Activated naive CD4-positive, alpha-beta T cell treated with anti-CD3 and anti-CD28 coated beads, Interleukin-2, amount 10 ng/mL, durations not matched to agents 7 days and 5 days (primary cell): Measurements from ENCODE around the gene SPOP.

ENCODE experiments used
- CTCF ChIA-PET: fragments of 350-600 bp; sonication (Branson Sonifier 250); formaldehyde crosslinking; loops from one replicate; lab custom pipeline; 2021; ENCODE audit warnings: antibody characterized with exemption; lab: Charles Lee
- DNase-seq: peaks from one replicate; pipeline ENCODE4 v3.0.0-alpha.2; 2020
- H3K27ac Mint-ChIP-seq: one replicate; pipeline ENCODE4 v1.8.0; 2021; ENCODE audit warnings: mild to moderate bottlenecking, moderate library complexity, mixed read lengths
- H3K27me3 Mint-ChIP-seq: one replicate; pipeline ENCODE4 v1.8.0; 2021; ENCODE audit warnings: mild to moderate bottlenecking, mixed read lengths
- H3K36me3 Mint-ChIP-seq: one replicate; pipeline ENCODE4 v1.8.0; 2021; ENCODE audit warnings: mixed read lengths
- H3K4me1 Mint-ChIP-seq: one replicate; pipeline ENCODE4 v1.8.0; 2021; ENCODE audit warnings: mixed read lengths
- H3K4me3 Mint-ChIP-seq: one replicate; pipeline ENCODE4 v1.8.0; 2021; ENCODE audit warnings: mild to moderate bottlenecking, moderate library complexity, mixed read lengths
- H3K9me3 Mint-ChIP-seq: one replicate; pipeline ENCODE4 v1.8.0; 2021; ENCODE audit warnings: mixed read lengths

SPOP gene

DNA sequence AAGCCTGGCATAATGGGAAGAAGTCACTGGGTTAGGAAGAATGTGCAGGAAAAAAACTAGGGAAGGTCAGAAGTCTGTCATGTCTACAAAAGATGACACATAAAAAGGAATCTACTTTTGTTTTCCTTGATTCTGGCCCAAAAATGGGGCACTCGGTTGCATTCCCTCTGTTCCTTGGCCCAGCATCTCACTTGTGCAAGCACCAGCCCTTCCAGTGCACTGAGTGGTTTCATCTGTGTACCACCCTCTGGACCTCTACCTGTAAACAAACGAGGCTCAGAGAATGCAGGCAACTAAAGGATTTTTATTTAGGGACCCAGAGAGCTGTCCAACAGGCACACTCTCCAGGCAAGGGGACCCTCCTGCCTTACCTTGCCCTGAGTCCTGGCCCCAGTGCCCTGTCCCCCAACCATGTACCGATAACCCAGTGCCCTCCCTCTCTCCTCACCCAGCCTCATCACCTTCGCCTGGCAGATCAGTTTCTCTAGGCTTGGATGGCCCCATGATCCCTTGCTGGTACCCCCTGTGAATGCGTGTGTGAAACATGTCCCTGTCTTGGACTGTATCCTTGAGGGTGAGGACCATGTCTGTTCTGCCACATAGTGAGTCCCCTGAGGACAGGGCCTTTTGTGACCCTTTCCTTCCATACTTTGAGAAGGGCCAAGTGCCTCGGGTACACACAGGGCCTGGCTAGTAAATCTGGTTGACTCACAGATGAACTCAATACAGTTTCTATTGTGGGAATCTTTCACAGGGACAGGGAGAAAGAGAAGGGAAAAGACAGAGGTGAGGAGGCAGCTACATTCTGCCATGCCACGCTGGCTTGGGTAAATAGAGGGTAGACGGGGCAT, 88.9 kb downstream of the SPOP start:
- H3K27ac Mint-ChIP-seq = no peak overlapping the region
- no peak overlapping the region for H3K4me3 Mint-ChIP-seq
- H3K4me1 Mint-ChIP-seq = no peaks in the 10 kb centered on the region
- CTCF ChIA-PET = no interaction called here
- no peak for DNase-seq
- H3K36me3 Mint-ChIP-seq = no peaks in the 10 kb centered on the region
- H3K9me3 Mint-ChIP-seq = no peaks in the 10 kb centered on the region
- no peaks in the 10 kb centered on the region for H3K27me3 Mint-ChIP-seq

DNA sequence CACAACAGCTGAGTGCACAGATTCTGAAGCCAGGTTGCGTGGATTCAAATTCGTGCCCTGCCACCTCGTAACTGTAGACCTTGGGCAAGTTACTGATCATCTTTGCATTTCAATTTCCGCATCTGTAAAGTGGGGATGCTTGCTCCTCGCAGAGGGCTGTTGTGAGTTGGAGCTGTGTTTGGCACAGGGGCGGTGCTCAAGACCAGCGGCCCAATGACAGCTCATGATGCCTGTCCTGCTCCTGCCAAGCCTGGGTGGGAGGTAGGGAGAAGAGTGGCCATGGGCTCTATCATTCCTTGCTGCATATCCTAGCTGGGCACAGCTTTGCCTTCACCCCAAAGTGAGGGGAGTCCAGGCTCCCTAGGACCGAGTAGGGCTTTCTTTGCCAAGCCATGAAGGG, 89.6 kb downstream of the SPOP start:
- no peaks in the 10 kb centered on the region for H3K36me3 Mint-ChIP-seq
- no peaks in the 10 kb centered on the region for H3K4me1 Mint-ChIP-seq
- no peak for DNase-seq
- no peak overlapping the region for H3K27ac Mint-ChIP-seq
- no peaks in the 10 kb centered on the region for H3K9me3 Mint-ChIP-seq
- CTCF ChIA-PET = no interaction called here
- no peak overlapping the region for H3K4me3 Mint-ChIP-seq
- H3K27me3 Mint-ChIP-seq = no peaks in the 10 kb centered on the region

DNA sequence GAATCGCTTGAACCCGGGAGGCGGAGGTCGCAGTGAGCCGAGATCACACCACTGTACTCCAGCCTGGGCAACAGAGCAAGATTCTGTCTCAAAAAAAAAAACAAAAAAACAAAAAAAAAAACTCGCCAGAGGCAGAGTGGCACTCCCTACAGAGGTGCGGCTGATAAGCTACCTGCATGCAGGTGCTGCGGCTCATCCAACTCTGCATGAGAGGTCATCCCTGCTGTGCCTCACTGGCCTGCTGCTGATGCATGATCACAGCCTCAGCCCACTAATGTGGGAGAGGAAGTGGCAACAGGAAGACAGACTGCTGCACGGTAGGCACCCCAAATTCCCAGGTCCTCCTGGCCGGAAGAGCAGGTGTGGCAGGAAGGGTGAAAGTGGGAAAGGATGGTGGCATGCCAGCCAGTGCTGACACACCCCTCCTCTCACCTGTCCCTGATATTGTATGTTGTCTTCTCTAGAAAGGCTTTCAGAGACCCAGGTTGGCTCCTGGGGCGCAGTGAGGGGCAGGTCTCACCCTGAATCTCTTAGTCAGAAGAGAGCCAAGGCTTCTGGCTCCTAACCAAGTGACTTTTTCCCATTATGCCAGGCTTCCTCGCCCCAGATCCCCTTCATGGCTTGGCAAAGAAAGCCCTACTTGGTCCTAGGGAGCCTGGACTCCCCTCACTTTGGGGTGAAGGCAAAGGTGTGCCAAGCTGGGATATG, 90.4 kb downstream of the SPOP start:
- CTCF ChIA-PET = no interaction called here
- H3K27me3 Mint-ChIP-seq = no peaks in the 10 kb centered on the region
- DNase-seq = no peak
- H3K9me3 Mint-ChIP-seq = no peaks in the 10 kb centered on the region
- no peak overlapping the region for H3K27ac Mint-ChIP-seq
- H3K4me1 Mint-ChIP-seq = no peaks in the 10 kb centered on the region
- no peaks in the 10 kb centered on the region for H3K36me3 Mint-ChIP-seq
- no peak overlapping the region for H3K4me3 Mint-ChIP-seq

DNA sequence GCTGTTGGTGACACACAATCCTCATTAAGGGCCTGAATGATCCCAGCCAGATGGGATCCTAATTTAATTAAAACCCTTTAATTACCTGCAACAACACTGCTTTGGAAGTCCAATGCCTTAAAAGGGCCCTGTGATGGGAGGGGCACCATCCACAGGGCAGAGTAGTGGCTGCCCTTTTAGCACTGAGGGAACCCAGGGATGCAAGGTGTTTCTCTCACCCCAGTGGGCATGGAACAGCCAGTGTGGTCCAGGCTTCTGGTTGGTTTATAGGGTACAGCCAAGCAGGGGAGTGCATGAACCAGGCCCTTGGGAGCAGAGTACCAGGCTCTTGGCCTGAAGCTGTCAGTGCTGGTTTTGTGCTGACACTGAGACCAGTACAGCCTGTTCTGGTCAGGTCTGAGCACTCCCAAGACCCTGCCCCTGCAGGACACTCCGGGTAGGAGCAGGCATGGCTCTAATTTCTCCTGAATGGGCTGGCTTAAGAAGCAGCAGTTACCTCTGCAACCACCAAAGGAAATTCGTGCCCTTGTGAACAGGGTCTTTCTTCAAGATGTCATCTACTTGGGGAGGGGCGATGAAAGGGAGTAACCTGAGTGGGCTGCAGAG, 92.4 kb downstream of the SPOP start:
- CTCF ChIA-PET = interaction anchor here (0.9 kb wide), 1 partner anchor 12 kb away, joined by 3 read pairs; no protein-coding TSS in a partner anchor
- Mint-ChIP-seq H3K9me3 (no peaks in the 10 kb centered on the region), H3K36me3 (no peaks in the 10 kb centered on the region)

DNA sequence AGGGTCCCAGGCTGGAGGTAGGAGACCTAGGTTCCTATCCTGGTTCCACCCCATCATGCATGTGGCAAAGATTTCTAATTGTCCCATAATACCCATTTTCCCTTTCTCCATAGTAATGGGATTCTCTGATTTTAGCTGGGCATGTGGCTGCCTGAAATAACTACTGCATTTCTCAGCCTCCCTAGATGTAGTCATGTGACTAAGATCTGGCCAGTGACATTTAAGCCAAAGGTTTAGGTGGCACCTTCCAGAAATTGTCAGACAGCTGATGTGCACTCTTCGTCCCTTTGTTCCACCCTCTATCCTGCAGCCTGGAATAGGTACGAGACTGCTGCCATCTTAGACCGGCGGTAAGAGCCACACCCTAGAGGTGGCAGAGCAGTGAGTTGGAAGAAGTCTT, 94.0 kb downstream of the SPOP start:
- CTCF ChIA-PET = interaction anchor here (2.1 kb wide), 1 partner anchor 14 kb away, joined by 7 read pairs; no protein-coding TSS in a partner anchor
- Mint-ChIP-seq H3K27me3 (peaks cover 19% of the 10 kb centered on the region), H3K9me3 (no peaks in the 10 kb centered on the region), H3K4me1 (no peaks in the 10 kb centered on the region), H3K36me3 (no peaks in the 10 kb centered on the region), H3K27ac (no peak overlapping the region), H3K4me3 (no peak overlapping the region)
- no peak for DNase-seq

More for the DNA sequence above, 92.4 kb downstream of the SPOP start:
- Mint-ChIP-seq H3K27ac (no peak overlapping the region), H3K4me3 (no peak overlapping the region), H3K4me1 (no peaks in the 10 kb centered on the region), H3K27me3 (peaks cover 3% of the 10 kb centered on the region)
- no peak for DNase-seq

DNA sequence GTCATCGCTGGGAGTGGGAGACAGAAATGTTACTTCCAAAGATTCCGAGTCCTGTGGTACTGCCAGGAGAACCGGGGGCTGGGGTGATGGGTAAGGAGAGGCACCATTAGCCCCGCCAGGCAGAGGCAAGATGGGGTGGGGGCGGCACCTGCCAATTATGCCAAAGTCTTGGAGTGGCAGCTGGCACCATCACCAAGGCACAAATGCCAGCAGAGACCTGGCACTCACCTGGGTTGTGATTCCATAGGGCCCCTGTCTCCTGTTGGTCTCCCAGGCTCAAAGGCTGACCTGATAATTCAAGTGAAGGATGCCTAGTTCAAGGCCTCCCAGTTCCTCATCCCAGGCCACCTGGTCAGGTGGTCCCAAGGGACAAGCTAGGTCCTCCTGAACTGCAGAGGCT, 94.7 kb downstream of the SPOP start:
- Mint-ChIP-seq H3K36me3 (no peaks in the 10 kb centered on the region), H3K4me3 (no peak overlapping the region), H3K9me3 (no peaks in the 10 kb centered on the region), H3K27ac (no peak overlapping the region), H3K27me3 (peaks cover 26% of the 10 kb centered on the region), H3K4me1 (no peaks in the 10 kb centered on the region)
- no peak for DNase-seq
- CTCF ChIA-PET = interaction anchor here (1.2 to 2.1 kb wide), 2 partner anchors 13 to 104 kb away, joined by 3 to 7 read pairs; no protein-coding TSS in a partner anchor

DNA sequence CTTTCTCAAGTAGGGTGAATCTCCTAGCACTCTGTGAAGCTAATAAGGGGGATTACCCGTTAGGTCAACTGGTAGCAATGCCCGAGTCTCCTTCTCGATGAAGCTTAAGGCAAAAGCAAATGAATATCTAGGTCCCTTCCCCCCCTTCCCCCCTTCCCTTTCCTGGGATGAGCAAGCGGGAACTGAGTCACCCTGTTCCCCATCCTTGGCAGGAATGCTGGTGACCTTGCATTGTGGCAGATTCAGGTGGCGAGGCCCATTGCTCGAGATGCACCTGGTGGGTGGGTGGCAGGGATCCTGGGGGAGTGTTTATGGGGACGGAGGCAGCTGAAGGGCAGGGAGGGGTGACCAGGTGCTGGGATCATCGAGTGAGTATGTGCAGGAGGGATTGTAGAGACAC, 95.1 kb downstream of the SPOP start:
- no peak for DNase-seq
- no peaks in the 10 kb centered on the region for H3K4me1 Mint-ChIP-seq
- H3K27ac Mint-ChIP-seq = no peak overlapping the region
- H3K27me3 Mint-ChIP-seq = peaks cover 30% of the 10 kb centered on the region
- H3K36me3 Mint-ChIP-seq = no peaks in the 10 kb centered on the region
- H3K4me3 Mint-ChIP-seq = no peak overlapping the region
- CTCF ChIA-PET = interaction anchor here (0.9 to 2.1 kb wide), 5 partner anchors 13 to 113 kb away, joined by 3 to 7 read pairs (median 3); no protein-coding TSS in a partner anchor
- no peaks in the 10 kb centered on the region for H3K9me3 Mint-ChIP-seq

DNA sequence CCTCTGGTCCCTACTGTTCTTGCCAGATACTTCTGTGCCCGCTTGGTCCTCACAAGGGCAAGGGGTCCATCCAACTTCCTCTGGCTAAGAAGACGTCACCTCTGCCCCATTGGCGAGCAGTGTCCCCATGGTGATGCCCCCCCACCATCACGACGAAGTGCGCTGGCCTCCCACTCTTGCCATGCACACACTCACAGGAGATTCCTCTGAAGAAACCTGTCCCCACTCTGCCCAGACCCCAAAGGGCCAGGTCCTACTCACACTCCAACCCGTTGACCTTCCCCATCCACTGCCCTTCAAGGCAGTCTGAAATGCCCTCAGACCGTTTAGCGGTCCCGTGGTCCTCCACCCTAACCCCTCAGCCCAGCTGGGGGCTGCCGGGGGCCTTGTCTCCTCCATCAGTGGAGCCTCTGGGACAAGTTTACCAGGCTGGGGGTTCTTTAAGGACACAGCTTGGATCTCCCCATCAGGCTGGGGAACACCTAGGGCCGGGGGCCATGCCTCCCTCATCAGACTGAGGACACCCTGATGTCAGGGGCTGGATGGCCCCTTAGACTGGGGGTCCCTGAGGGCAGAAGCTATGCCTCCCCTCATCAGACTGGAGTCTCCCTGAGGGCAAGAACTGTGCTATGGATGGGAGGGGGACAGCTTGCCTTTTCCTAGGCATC, 95.7 kb downstream of the SPOP start:
- Mint-ChIP-seq H3K27me3 (peaks cover 36% of the 10 kb centered on the region), H3K9me3 (no peaks in the 10 kb centered on the region), H3K4me1 (peaks cover 3% of the 10 kb centered on the region), H3K36me3 (no peaks in the 10 kb centered on the region), H3K27ac (no peak overlapping the region), H3K4me3 (no peak overlapping the region)
- CTCF ChIA-PET = interaction anchor here (0.9 to 2.1 kb wide), 5 partner anchors 12 to 114 kb away, joined by 3 to 7 read pairs (median 3); no protein-coding TSS in a partner anchor
- no peak for DNase-seq

DNA sequence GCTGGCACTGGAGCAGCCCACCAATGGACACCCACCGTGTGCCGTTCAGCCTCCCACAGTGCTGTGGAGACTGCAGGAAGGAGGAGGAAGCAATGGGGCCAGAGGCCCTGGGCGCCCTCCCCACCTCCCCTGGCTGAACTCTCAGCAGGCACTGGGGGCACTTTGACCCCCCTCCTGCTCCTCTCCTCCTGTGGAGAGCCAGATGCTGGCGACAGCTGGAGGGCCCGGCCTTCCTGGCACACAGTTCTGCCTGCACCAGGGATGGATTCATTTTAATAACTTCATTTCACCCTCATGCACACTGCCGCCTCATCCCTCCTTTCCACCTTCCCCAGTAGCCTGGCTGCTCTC, 96.3 kb downstream of the SPOP start:
- DNase-seq = no peak
- Mint-ChIP-seq H3K4me1 (peaks cover 6% of the 10 kb centered on the region), H3K9me3 (no peaks in the 10 kb centered on the region), H3K36me3 (no peaks in the 10 kb centered on the region), H3K4me3 (no peak overlapping the region), H3K27ac (no peak overlapping the region), H3K27me3 (peaks cover 42% of the 10 kb centered on the region)
- CTCF ChIA-PET = interaction anchor here (1.2 kb wide), 1 partner anchor 114 kb away, joined by 3 read pairs; no protein-coding TSS in a partner anchor

DNA sequence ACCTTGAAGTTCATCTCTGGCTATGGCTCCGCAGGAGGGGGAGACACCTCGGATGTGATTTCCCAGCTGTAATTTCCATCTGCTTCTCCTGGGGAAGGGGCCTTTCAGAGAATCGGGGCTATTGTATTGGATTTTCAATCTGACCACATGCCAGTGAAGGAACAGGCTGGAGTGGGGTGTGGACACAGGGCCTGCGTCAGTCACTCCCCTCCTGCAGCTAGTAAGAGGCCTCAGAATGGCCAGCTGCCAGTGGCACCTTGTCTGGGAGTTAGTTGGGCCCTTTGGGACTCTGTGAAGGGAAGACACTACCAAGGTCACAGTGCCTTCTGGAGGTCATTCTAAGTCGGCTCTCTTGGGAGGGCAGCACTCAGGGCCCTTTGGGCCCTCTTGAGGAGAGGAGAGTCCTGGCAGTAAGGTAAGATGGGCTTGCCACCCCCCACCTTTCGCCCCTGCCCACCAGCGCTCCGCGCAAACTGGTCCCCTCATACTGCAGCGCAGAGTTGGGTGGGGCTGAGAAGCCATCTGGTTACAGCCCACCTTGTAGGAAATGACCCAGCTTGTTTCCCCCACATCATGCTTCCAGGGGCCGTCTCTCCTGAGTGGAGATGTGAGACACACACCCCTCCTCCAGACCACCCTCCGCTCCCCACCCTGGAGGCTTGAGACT, 96.8 kb downstream of the SPOP start:
- H3K36me3 Mint-ChIP-seq = no peaks in the 10 kb centered on the region
- H3K27me3 Mint-ChIP-seq = peaks cover 47% of the 10 kb centered on the region
- CTCF ChIA-PET = no interaction called here
- H3K4me3 Mint-ChIP-seq = no peak overlapping the region
- peaks cover 8% of the 10 kb centered on the region for H3K4me1 Mint-ChIP-seq
- H3K27ac Mint-ChIP-seq = no peak overlapping the region
- DNase-seq = no peak
- no peaks in the 10 kb centered on the region for H3K9me3 Mint-ChIP-seq

DNA sequence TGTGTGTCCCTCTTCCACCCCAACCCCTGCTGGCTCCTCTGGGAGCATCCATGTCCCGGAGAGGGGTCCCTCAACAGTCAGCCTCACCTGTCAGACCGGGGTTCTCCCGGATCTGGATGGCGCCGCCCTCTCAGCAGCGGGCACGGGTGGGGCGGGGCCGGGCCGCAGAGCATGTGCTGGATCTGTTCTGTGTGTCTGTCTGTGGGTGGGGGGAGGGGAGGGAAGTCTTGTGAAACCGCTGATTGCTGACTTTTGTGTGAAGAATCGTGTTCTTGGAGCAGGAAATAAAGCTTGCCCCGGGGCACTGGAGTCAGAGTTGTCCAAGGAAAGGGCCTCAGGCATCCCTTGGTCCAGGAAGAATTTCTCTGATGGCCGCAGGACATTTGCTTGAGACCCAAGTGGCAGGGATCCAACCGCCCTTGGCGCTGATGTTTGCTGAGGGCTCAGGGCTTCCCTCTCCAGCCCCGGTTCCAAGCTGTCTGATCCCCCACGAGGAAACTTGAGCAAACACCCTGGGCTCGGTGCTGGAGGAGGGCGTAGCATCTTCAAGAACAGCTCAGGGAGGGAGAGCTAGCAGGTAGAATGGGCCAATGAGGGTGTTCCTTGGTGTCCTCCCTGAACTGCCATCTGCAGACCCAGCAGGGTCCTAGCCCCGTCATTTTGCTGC, 97.7 kb downstream of the SPOP start:
- DNase-seq = no peak
- Mint-ChIP-seq H3K27ac (no peak overlapping the region), H3K9me3 (no peaks in the 10 kb centered on the region), H3K4me1 (peaks cover 9% of the 10 kb centered on the region), H3K36me3 (no peaks in the 10 kb centered on the region), H3K27me3 (peaks cover 56% of the 10 kb centered on the region), H3K4me3 (no peak overlapping the region)
- CTCF ChIA-PET = no interaction called here

DNA sequence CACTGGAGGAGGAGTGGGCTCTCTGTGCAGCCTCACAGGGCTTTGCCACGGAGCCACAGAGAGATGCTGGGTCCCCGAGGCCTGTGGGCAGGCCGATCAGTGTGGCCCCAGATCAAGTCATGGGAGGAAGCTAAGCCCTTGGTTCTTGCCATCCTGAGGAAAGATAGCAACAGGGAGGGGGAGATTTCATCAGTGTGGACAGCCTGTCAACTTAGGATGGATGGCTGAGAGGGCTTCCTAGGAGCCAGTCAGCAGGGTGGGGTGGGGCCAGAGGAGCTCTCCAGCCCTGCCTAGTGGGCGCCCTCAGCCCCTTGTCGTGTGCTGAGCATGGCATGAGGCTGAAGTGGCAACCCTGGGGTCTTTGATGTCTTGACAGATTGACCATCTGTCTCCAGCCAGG, 98.4 kb downstream of the SPOP start:
- H3K4me1 Mint-ChIP-seq = peaks cover 9% of the 10 kb centered on the region
- no peaks in the 10 kb centered on the region for H3K9me3 Mint-ChIP-seq
- no peaks in the 10 kb centered on the region for H3K36me3 Mint-ChIP-seq
- no peak overlapping the region for H3K4me3 Mint-ChIP-seq
- CTCF ChIA-PET = no interaction called here
- no peak overlapping the region for H3K27ac Mint-ChIP-seq
- peaks cover 63% of the 10 kb centered on the region for H3K27me3 Mint-ChIP-seq
- no peak for DNase-seq

DNA sequence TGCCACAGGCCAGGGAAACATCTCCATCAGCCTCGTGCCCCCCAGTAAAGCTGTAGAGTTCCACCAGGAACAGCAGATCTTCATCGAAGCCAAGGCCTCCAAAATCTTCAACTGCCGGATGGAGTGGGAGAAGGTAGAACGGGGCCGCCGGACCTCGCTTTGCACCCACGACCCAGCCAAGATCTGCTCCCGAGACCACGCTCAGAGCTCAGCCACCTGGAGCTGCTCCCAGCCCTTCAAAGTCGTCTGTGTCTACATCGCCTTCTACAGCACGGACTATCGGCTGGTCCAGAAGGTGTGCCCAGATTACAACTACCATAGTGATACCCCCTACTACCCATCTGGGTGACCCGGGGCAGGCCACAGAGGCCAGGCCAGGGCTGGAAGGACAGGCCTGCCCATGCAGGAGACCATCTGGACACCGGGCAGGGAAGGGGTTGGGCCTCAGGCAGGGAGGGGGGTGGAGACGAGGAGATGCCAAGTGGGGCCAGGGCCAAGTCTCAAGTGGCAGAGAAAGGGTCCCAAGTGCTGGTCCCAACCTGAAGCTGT, 98.9 kb downstream of the SPOP start:
- Mint-ChIP-seq H3K4me1 (peaks cover 9% of the 10 kb centered on the region), H3K4me3 (no peak overlapping the region), H3K27ac (no peak overlapping the region), H3K9me3 (no peaks in the 10 kb centered on the region), H3K27me3 (peaks cover 68% of the 10 kb centered on the region), H3K36me3 (no peaks in the 10 kb centered on the region)
- DNase-seq = no peak
- CTCF ChIA-PET = no interaction called here
